KMS-11 (cell line): ENCODE data around the gene BMP6.

Source experiments
- H2AFZ ChIP-seq: fragments of 200-600 bp; sonication (generic); 2 replicates; pipeline ENCODE4 v1.6.1; 2016; ENCODE audit warnings: antibody characterized with exemption, mixed run types, low read depth
- H3K27ac ChIP-seq: fragments of 200-600 bp; sonication (generic); 2 replicates; pipeline ENCODE4 v1.6.1; 2016; ENCODE audit warnings: mild to moderate bottlenecking, mixed run types
- H3K27me3 ChIP-seq: fragments of 200-600 bp; sonication (generic); 2 replicates; pipeline ENCODE4 v1.6.1; 2017; ENCODE audit warnings: mild to moderate bottlenecking, low read depth, mixed run types, moderate library complexity; ENCODE audit not compliant: insufficient read depth
- H3K36me3 ChIP-seq: fragments of 200-600 bp; sonication (generic); 2 replicates; pipeline ENCODE4 v1.6.1; 2017; ENCODE audit warnings: mild to moderate bottlenecking, mixed run types; ENCODE audit not compliant: insufficient read depth
- H3K4me1 ChIP-seq: fragments of 200-600 bp; sonication (generic); 2 replicates; pipeline ENCODE4 v1.6.1; 2016; ENCODE audit warnings: mild to moderate bottlenecking, low read depth, mixed run types; ENCODE audit not compliant: poor library complexity, severe bottlenecking
- H3K4me2 ChIP-seq: fragments of 200-600 bp; sonication (generic); 2 replicates; pipeline ENCODE4 v1.7.0; 2016; ENCODE audit warnings: mild to moderate bottlenecking, mixed run types
- H3K4me3 ChIP-seq: fragments of 200-600 bp; sonication (generic); IDR thresholded peaks from 2 replicates; pipeline ENCODE4 v1.6.1; 2017; ENCODE audit warnings: low read depth, low read length, mixed read lengths; ENCODE audit not compliant: insufficient read depth
- H3K79me2 ChIP-seq: fragments of 200-600 bp; sonication (generic); 2 replicates; pipeline ENCODE4 v1.6.1; 2016; ENCODE audit warnings: low read depth, mixed run types; ENCODE audit not compliant: insufficient read depth
- H3K9ac ChIP-seq: fragments of 200-600 bp; sonication (generic); 2 replicates; pipeline ENCODE4 v1.6.1; 2016; ENCODE audit warnings: mild to moderate bottlenecking, mixed run types
- H4K20me1 ChIP-seq: fragments of 200-600 bp; sonication (generic); 2 replicates; pipeline ENCODE4 v1.6.1; 2016; ENCODE audit warnings: mild to moderate bottlenecking, mixed run types; ENCODE audit not compliant: insufficient read depth
- TF ChIP-seq, protein P1 (sequence below): fragments of 200-600 bp; sonication (generic); conservative IDR thresholded peaks from 2 replicates; pipeline ENCODE4 v1.6.1; 2017; ENCODE audit warnings: low read depth, mild to moderate bottlenecking, antibody characterized with exemption, low read length, moderate library complexity, mixed read lengths

BMP6 gene

DNA sequence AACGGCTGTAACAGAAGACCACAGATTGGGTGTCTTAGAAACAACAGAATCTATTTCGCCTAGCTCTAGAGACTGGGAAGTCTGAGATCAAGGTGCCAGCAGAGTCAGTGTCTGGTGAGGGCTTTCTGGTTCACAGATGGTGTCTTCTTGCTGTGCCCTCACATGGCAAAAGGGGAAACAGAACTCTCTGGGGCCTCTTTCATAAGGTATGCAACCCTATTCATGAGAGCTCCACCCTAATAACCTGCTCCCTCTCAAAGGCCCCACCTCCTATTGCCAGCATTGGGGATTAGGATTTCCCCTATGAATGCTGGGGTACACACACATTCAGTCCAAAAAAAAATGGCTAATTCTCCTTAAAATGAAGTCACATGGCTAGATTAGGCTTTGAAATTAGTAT, 174.7 kb downstream of the BMP6 start:
- Histone ChIP-seq H3K9ac (peak overlapping the region; percentile 95; the same call in 1 of the 2 replicates), H3K27ac (peak overlapping the region; percentile 91), H4K20me1 (peaks cover 15% of the 10 kb centered on the region), H3K4me2 (peak overlapping the region; percentile 81), H3K4me3 (no peak overlapping the region), H2AFZ (no peak overlapping the region), H3K27me3 (no peaks in the 10 kb centered on the region; the same call in 1 of the 2 replicates), H3K4me1 (peaks cover 100% of the 10 kb centered on the region), H3K79me2 (peaks cover 98% of the 10 kb centered on the region), H3K36me3 (peaks cover 47% of the 10 kb centered on the region; the same call in 1 of the 2 replicates)
- TF ChIP-seq, protein P1, sequence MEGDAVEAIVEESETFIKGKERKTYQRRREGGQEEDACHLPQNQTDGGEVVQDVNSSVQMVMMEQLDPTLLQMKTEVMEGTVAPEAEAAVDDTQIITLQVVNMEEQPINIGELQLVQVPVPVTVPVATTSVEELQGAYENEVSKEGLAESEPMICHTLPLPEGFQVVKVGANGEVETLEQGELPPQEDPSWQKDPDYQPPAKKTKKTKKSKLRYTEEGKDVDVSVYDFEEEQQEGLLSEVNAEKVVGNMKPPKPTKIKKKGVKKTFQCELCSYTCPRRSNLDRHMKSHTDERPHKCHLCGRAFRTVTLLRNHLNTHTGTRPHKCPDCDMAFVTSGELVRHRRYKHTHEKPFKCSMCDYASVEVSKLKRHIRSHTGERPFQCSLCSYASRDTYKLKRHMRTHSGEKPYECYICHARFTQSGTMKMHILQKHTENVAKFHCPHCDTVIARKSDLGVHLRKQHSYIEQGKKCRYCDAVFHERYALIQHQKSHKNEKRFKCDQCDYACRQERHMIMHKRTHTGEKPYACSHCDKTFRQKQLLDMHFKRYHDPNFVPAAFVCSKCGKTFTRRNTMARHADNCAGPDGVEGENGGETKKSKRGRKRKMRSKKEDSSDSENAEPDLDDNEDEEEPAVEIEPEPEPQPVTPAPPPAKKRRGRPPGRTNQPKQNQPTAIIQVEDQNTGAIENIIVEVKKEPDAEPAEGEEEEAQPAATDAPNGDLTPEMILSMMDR: no peak

DNA sequence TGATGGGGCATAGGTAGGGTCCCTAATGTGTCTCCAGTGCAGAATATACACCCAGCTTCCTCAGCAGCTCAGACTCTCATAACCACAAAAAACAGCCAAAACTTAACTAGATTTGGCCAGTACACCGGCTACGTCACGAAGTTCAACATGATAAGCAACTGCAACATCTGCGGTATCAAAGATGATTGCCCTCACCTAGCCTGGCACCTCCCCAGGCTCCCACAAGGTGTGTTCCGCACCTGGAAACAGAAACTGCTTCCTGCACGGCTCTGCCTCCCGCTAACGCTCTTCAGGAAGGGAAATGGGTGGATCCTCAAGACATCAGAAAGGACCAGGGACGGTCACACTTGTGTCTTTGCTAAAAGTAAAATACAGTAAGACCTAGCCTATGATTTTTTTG, 175.2 kb downstream of the BMP6 start:
- H3K79me2 ChIP-seq: peaks cover 98% of the 10 kb centered on the region
- H4K20me1 ChIP-seq: peaks cover 20% of the 10 kb centered on the region
- H3K4me1 ChIP-seq: peaks cover 100% of the 10 kb centered on the region
- TF ChIP-seq, protein P1: no peak
- H3K27ac ChIP-seq: peak overlapping the region; percentile 91
- no peaks in the 10 kb centered on the region; the same call in 1 of the 2 replicates for H3K27me3 ChIP-seq
- H3K4me2 ChIP-seq: peak overlapping the region; percentile 81
- H2AFZ ChIP-seq: no peak overlapping the region
- peak overlapping the region; percentile 95; the same call in 1 of the 2 replicates for H3K9ac ChIP-seq
- peaks cover 43% of the 10 kb centered on the region; the same call in 1 of the 2 replicates for H3K36me3 ChIP-seq
- H3K4me3 ChIP-seq: no peak overlapping the region

DNA sequence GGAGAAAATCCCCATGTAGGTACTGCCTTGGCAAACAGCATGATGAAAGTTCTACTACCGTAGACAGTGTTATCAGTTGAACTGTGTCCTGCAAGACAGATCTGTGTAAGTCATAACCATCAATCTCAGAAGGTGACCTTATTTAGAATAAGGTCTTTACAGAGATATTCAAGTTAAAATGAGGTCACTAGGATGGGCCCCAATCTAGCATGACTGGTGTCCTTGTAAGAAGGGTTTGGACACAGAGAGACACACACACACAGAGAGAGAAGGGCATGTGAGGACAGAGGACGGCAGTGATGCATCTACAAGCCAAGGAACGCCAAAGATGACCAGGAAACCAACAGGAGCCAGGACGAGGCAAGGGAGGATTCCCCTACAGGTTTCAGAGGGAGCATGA, 175.9 kb downstream of the BMP6 start:
- TF ChIP-seq, protein P1: no peak
- Histone ChIP-seq H3K4me2 (peak overlapping the region; percentile 81), H3K36me3 (peaks cover 38% of the 10 kb centered on the region; the same call in 1 of the 2 replicates), H3K4me3 (no peak overlapping the region), H2AFZ (no peak overlapping the region), H3K27ac (peak overlapping the region; percentile 91), H3K79me2 (peaks cover 98% of the 10 kb centered on the region), H3K9ac (peak overlapping the region; percentile 95; the same call in 1 of the 2 replicates), H3K4me1 (peaks cover 100% of the 10 kb centered on the region), H3K27me3 (no peaks in the 10 kb centered on the region; the same call in 1 of the 2 replicates), H4K20me1 (peaks cover 24% of the 10 kb centered on the region)

DNA sequence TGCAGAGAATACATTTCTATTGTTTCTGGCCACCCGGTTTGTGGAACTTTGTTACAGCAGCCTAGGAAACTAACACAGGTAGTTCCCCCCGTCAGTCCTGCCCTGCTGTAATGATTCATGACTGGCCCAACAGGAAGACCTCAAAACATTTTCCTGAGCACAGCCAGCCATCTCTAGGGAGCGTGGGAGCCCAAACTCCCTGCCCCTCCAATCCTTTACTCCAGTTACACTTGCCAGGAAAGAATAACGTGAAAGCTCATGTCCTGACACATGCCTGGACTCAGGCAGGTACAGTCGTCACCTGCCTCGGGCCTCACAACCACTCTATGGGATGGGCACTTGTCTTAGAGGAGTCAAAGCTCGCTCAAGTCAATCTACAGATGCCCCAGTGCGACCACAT, 176.3 kb downstream of the BMP6 start:
- Histone ChIP-seq H3K79me2 (peaks cover 98% of the 10 kb centered on the region), H4K20me1 (peaks cover 28% of the 10 kb centered on the region), H3K4me1 (peaks cover 100% of the 10 kb centered on the region)

More for the DNA sequence above, 176.3 kb downstream of the BMP6 start:
- H3K36me3 ChIP-seq: peaks cover 34% of the 10 kb centered on the region; the same call in 1 of the 2 replicates
- peak overlapping the region; percentile 95; the same call in 1 of the 2 replicates for H3K9ac ChIP-seq
- H3K27ac ChIP-seq: peak overlapping the region; percentile 91
- no peak overlapping the region for H2AFZ ChIP-seq
- H3K4me2 ChIP-seq: peak overlapping the region; percentile 81
- no peaks in the 10 kb centered on the region; the same call in 1 of the 2 replicates for H3K27me3 ChIP-seq
- TF ChIP-seq, protein P1: no peak
- no peak overlapping the region for H3K4me3 ChIP-seq
